Activated T-cell treated with anti-CD3 and anti-CD28 coated beads, Interleukin-2, amount 50 U/mL, for 4 hours (primary cell): ENCODE data around the gene GPS2. TPM values are rescaled to one million over a fixed set of nuclear protein-coding genes. Genes with fewer than 3 reads are reported as not detected.

Source experiments
- ATAC-seq, 2 donors: fragments of 200-7000 bp; cut with Tn5 transposase; one replicate each; pipeline ENCODE4 v1.10.0; 2021
- DNase-seq: peaks from one replicate; pipeline ENCODE4 v3.0.0-alpha.2; 2020
- H3K27me3 Mint-ChIP-seq: one replicate; pipeline ENCODE4 v1.8.0; 2021; ENCODE audit warnings: low read depth, mixed read lengths
- H3K36me3 Mint-ChIP-seq: one replicate; pipeline ENCODE4 v1.8.0; 2022; ENCODE audit warnings: mixed read lengths; ENCODE audit not compliant: insufficient read depth
- H3K4me1 Mint-ChIP-seq: one replicate; pipeline ENCODE4 v1.8.0; 2021; ENCODE audit warnings: low read depth, mixed read lengths
- H3K4me3 Mint-ChIP-seq: one replicate; pipeline ENCODE4 v1.8.0; 2021; ENCODE audit warnings: mild to moderate bottlenecking, moderate library complexity, mixed read lengths
- H3K9me3 Mint-ChIP-seq: one replicate; pipeline ENCODE4 v1.8.0; 2021; ENCODE audit warnings: mixed read lengths
- total RNA-seq, 3 donors: library from RNA; stranded (reverse); gene quantifications; one replicate each; pipeline ENCODE4 v1.2.1, GENCODE V29; 2021

The GPS2 gene
- 10 to 100 TPM; 80.6 to 92.8 (median 87.1) TPM for total RNA-seq

- H3K36me3 Mint-ChIP-seq: peaks cover 33% of the 10 kb centered on the region
- H3K4me3 Mint-ChIP-seq: peak within 1 kb of the TSS; percentile 87
- H3K4me1 Mint-ChIP-seq: peaks cover 46% of the 10 kb centered on the region
- no peaks in the 10 kb centered on the region for H3K27me3 Mint-ChIP-seq
- peak; percentile 91 for DNase-seq
- peak; percentile 76 to 77 for ATAC-seq
- no peaks in the 10 kb centered on the region for H3K9me3 Mint-ChIP-seq
These were observed at the start of gene GPS2 for GRCh38 chr17:7314719-7315569. Gene GPS2 (minus strand): TSS chr17:7315360. CDS start chr17:7315052, 308 bp downstream.

GRCh38 chr17:7363311-7363710, 48.2 kb upstream of the GPS2 start:
- ATAC-seq: no peak
- peaks cover 6% of the 10 kb centered on the region for H3K27me3 Mint-ChIP-seq
- no peak for DNase-seq
- H3K36me3 Mint-ChIP-seq: no peaks in the 10 kb centered on the region
- no peak overlapping the region for H3K4me3 Mint-ChIP-seq
- H3K4me1 Mint-ChIP-seq: no peaks in the 10 kb centered on the region
- no peaks in the 10 kb centered on the region for H3K9me3 Mint-ChIP-seq

GRCh38 chr17:7361906-7362305, 46.7 kb upstream of the GPS2 start:
- H3K9me3 Mint-ChIP-seq: no peaks in the 10 kb centered on the region

GRCh38 chr17:7357381-7357780, 42.2 kb upstream of the GPS2 start:
- peaks cover 6% of the 10 kb centered on the region for H3K27me3 Mint-ChIP-seq
- ATAC-seq (no peak), DNase-seq (no peak)
- H3K9me3 Mint-ChIP-seq: no peaks in the 10 kb centered on the region
- no peaks in the 10 kb centered on the region for H3K36me3 Mint-ChIP-seq
- no peak overlapping the region for H3K4me3 Mint-ChIP-seq
- H3K4me1 Mint-ChIP-seq: peaks cover 14% of the 10 kb centered on the region

More at GRCh38 chr17:7361906-7362305, 46.7 kb upstream of the GPS2 start:
- H3K4me3 Mint-ChIP-seq: no peak overlapping the region
- no peak for DNase-seq
- no peaks in the 10 kb centered on the region for H3K4me1 Mint-ChIP-seq
- no peaks in the 10 kb centered on the region for H3K36me3 Mint-ChIP-seq
- no peak for ATAC-seq
- H3K27me3 Mint-ChIP-seq: peaks cover 6% of the 10 kb centered on the region

GRCh38 chr17:7356756-7357155, 41.6 kb upstream of the GPS2 start:
- peaks cover 16% of the 10 kb centered on the region for H3K4me1 Mint-ChIP-seq
- H3K4me3 Mint-ChIP-seq: no peak overlapping the region
- H3K36me3 Mint-ChIP-seq: no peaks in the 10 kb centered on the region
- peaks cover 2% of the 10 kb centered on the region for H3K27me3 Mint-ChIP-seq
- no peaks in the 10 kb centered on the region for H3K9me3 Mint-ChIP-seq
- DNase-seq (no peak), ATAC-seq (no peak)

- Mint-ChIP-seq H3K4me3 (no peak overlapping the region), H3K27me3 (no peaks in the 10 kb centered on the region), H3K36me3 (no peaks in the 10 kb centered on the region), H3K9me3 (no peaks in the 10 kb centered on the region), H3K4me1 (peaks cover 19% of the 10 kb centered on the region)
- ATAC-seq (peak; percentile 64 to 73), DNase-seq (peak; percentile 82)
These were observed 41.0 kb upstream of the GPS2 start for GRCh38 chr17:7356072-7356549.

- ATAC-seq: no peak
- H3K27me3 Mint-ChIP-seq: no peaks in the 10 kb centered on the region
- H3K4me1 Mint-ChIP-seq: peaks cover 19% of the 10 kb centered on the region
- no peaks in the 10 kb centered on the region for H3K36me3 Mint-ChIP-seq
- H3K4me3 Mint-ChIP-seq: no peak overlapping the region
- DNase-seq: no peak
- no peaks in the 10 kb centered on the region for H3K9me3 Mint-ChIP-seq
These were observed 40.4 kb upstream of the GPS2 start for GRCh38 chr17:7355573-7355972.

- H3K9me3 Mint-ChIP-seq: no peaks in the 10 kb centered on the region
- H3K27me3 Mint-ChIP-seq: no peaks in the 10 kb centered on the region
- peaks cover 19% of the 10 kb centered on the region for H3K4me1 Mint-ChIP-seq
- DNase-seq (no peak), ATAC-seq (no peak)
- H3K4me3 Mint-ChIP-seq: no peak within 1 kb of the TSS
- no peaks in the 10 kb centered on the region for H3K36me3 Mint-ChIP-seq
These were observed 39.9 kb upstream of the GPS2 start, which contains the start of gene TMEM95 for GRCh38 chr17:7355053-7355452. Gene TMEM95 (plus strand): TSS chr17:7355156. CDS start chr17:7355205, 49 bp downstream.

GRCh38 chr17:7354262-7354843, 39.2 kb upstream of the GPS2 start:
- peak in 1 of 2 donors; percentile 6 for ATAC-seq
- H3K4me3 Mint-ChIP-seq: no peak overlapping the region

GRCh38 chr17:7352910-7353635, 37.9 kb upstream of the GPS2 start:
- peaks cover 6% of the 10 kb centered on the region for H3K36me3 Mint-ChIP-seq
- no peaks in the 10 kb centered on the region for H3K27me3 Mint-ChIP-seq
- DNase-seq: no peak
- H3K4me1 Mint-ChIP-seq: peaks cover 24% of the 10 kb centered on the region
- no peaks in the 10 kb centered on the region for H3K9me3 Mint-ChIP-seq
- H3K4me3 Mint-ChIP-seq: peak overlapping the region; percentile 84
- ATAC-seq: no peak

More at GRCh38 chr17:7354262-7354843, 39.2 kb upstream of the GPS2 start:
- peaks cover 24% of the 10 kb centered on the region for H3K4me1 Mint-ChIP-seq
- H3K27me3 Mint-ChIP-seq: no peaks in the 10 kb centered on the region
- peaks cover 3% of the 10 kb centered on the region for H3K36me3 Mint-ChIP-seq
- H3K9me3 Mint-ChIP-seq: no peaks in the 10 kb centered on the region
- DNase-seq: no peak

GRCh38 chr17:7352503-7352889, 37.3 kb upstream of the GPS2 start:
- DNase-seq (no peak), ATAC-seq (no peak)
- Mint-ChIP-seq H3K36me3 (peaks cover 6% of the 10 kb centered on the region), H3K4me3 (peak overlapping the region; percentile 84), H3K4me1 (peaks cover 24% of the 10 kb centered on the region), H3K27me3 (no peaks in the 10 kb centered on the region), H3K9me3 (no peaks in the 10 kb centered on the region)

- H3K9me3 Mint-ChIP-seq: no peaks in the 10 kb centered on the region
- ATAC-seq: peak; percentile 51 to 54
- H3K27me3 Mint-ChIP-seq: no peaks in the 10 kb centered on the region
- peak; percentile 59 for DNase-seq
- H3K36me3 Mint-ChIP-seq: peaks cover 10% of the 10 kb centered on the region
- peaks cover 24% of the 10 kb centered on the region for H3K4me1 Mint-ChIP-seq
- H3K4me3 Mint-ChIP-seq: peak within 1 kb of the TSS; percentile 84
These were observed 36.7 kb upstream of the GPS2 start, which contains the start of gene KCTD11 for GRCh38 chr17:7351665-7352502. Gene KCTD11 (plus strand): TSS chr17:7352162.

- H3K4me3 Mint-ChIP-seq: no peak overlapping the region
- H3K36me3 Mint-ChIP-seq: peaks cover 14% of the 10 kb centered on the region
- H3K27me3 Mint-ChIP-seq: no peaks in the 10 kb centered on the region
- H3K4me1 Mint-ChIP-seq: peaks cover 21% of the 10 kb centered on the region
- no peak for ATAC-seq
- no peaks in the 10 kb centered on the region for H3K9me3 Mint-ChIP-seq
- DNase-seq: no peak
These were observed 33.5 kb upstream of the GPS2 start for GRCh38 chr17:7348478-7349242.
